ENCODE results near the gene APH1B. TPM values are rescaled to one million over a fixed set of nuclear protein-coding genes. Genes with fewer than 3 reads are reported as not detected.

APH1B gene
- total RNA-seq, 1 donor from 2014 or later: 30.6 TPM

GRCh38 chr15:63254991-63255390, 22.4 kb upstream of the APH1B start:
- DNase-seq: no peak

GRCh38 chr15:63255489-63255990, 21.9 kb upstream of the APH1B start:
- DNase-seq: no peak

GRCh38 chr15:63256433-63257274, 20.8 kb upstream of the APH1B start:
- DNase-seq: no peak

GRCh38 chr15:63258658-63259057, 18.7 kb upstream of the APH1B start:
- DNase-seq: no peak

- DNase-seq: no peak
These were observed 16.6 kb upstream of the APH1B start for GRCh38 chr15:63260791-63261190.

- no peak for DNase-seq
These were observed 16.1 kb upstream of the APH1B start for GRCh38 chr15:63261311-63261710.

GRCh38 chr15:63263519-63263918, 13.9 kb upstream of the APH1B start:
- no peak for DNase-seq

- no peak for DNase-seq
These were observed 12.6 kb upstream of the APH1B start for GRCh38 chr15:63264688-63265293.

GRCh38 chr15:63274427-63274826, 3.0 kb upstream of the APH1B start:
- DNase-seq: no peak

GRCh38 chr15:63276342-63277037, 915 bp upstream of the APH1B start:
- DNase-seq: no peak

GRCh38 chr15:63277893-63278456, 570 bp downstream of the APH1B start:
- DNase-seq: no peak

- no peak for DNase-seq
These were observed 5.7 kb downstream of the APH1B start for GRCh38 chr15:63283126-63283525.

- no peak for DNase-seq
These were observed 6.9 kb downstream of the APH1B start for GRCh38 chr15:63284335-63284734.

- no peak for DNase-seq
These were observed 9.7 kb downstream of the APH1B start for GRCh38 chr15:63287109-63287508.

GRCh38 chr15:63288342-63288741, 10.9 kb downstream of the APH1B start:
- no peak for DNase-seq

- no peak for DNase-seq
These were observed 11.5 kb downstream of the APH1B start for GRCh38 chr15:63288778-63289378.

GRCh38 chr15:63291507-63291906, 14.1 kb downstream of the APH1B start:
- DNase-seq: no peak

- no peak for DNase-seq
These were observed 14.8 kb downstream of the APH1B start for GRCh38 chr15:63292241-63292640.

GRCh38 chr15:63292771-63293170, 15.4 kb downstream of the APH1B start:
- no peak for DNase-seq

- no peak for DNase-seq
These were observed 17.0 kb downstream of the APH1B start for GRCh38 chr15:63294359-63294758.

GRCh38 chr15:63295341-63295740, 17.9 kb downstream of the APH1B start:
- no peak for DNase-seq

GRCh38 chr15:63296195-63296594, 18.8 kb downstream of the APH1B start:
- DNase-seq: no peak
